Renal cortical epithelial cell (primary cell): ENCODE measurements around the gene SLC27A4. TPM values are rescaled to one million over a fixed set of nuclear protein-coding genes. Genes with fewer than 3 reads are reported as not detected.

Source experiments
- DNase-seq: peaks from one replicate; pipeline ENCODE4 v3.0.0-alpha.2; 2011; ENCODE audit warnings: low read depth
- total RNA-seq: library from RNA; depleted of rRNA; stranded (reverse); fragments of >200 nt; gene quantifications from 2 replicates; pipeline ENCODE4 v1.2.3, GENCODE V29; 2014

Gene SLC27A4
- 27.6 and 47.5 TPM in 2 replicates for total RNA-seq

DNA sequence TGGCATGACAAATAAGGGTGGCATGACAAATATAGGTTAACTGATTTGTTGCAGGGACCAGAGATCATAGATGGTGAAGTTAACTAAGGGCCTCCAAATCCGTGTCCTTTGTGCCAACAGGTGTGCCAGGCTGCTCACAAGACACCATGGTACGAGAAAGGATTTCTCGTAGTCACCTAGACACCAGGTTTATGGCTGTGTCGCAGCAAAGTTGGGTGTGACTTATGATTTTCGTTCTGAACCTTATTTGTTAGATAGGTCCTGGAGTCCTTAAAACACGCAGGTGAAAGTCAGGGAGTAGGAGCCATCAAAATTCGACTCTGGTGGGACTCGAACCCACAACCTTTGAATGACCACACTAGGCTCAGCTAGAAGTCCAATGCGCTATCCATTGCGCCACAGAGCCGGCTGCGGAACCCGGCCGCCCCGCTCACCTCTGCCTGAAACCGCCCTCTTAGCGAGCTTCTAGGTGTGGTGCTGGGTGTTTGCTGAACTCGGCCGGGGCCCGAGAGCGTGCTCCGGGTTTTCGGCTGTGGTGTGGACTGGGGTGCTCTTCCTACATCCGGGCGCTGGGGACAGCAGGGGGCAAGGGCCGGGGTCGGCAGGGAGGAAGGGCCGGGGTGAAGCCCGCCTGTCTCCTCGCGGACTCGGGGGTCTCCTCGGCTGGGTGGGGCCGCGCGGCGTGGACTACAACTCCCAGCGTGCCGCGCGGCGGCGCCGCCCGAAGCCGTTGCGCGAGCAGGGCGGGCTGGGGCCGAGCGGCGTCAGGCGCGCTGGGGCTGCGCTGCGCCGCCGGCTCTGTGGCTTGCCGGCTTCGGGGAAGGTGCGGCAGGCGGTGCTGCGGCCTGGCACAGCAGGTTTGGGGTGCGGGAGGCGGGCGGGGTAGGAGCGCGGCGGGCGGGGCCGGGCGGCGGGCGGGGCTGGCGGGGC is at the start of gene SLC27A4:
TSS of gene SLC27A4 (plus strand) at position 767 of the 930 bp plus-strand sequence. CDS start 2,606 bp downstream, outside the sequence.
- peak; percentile 58 for DNase-seq

DNA sequence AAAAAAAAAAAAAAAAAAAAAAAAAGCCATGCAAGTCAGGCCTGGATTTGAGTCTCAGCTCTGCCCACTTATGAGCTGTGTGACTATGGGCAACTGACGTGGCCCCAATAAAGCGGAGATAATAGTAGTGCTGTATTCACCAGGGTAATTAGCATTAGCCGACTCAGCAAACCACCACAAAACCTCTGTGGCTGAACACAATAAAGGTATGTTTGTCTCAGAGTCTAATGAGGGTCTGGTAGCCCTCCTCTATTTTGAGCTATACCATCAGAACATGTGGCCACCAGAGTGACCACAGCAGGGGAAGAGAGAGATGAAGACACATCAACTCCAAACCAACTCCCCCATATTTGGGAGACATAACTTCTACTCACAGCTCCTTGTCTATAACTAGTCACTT is 48.3 kb upstream of the SLC27A4 start:
- no peak for DNase-seq

DNA sequence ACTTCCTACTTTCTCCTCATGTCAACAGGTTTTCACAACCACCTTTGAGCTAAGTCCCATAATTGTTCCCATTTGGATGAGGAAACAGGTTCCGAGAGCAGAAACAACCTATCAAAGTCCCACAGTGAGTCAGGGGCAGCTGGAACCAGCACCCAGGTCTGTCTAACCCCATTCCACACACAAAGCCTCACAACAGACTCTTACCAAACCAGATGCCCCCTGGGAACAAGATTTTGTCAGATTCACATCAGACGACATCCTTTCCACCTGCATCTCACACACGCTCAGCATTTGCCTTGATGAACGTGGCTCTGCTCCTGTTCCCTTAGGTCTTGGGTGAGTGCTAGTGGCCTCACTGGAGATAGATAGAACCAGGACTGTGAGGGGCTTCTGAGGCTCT is 47.2 kb upstream of the SLC27A4 start:
- DNase-seq = no peak

DNA sequence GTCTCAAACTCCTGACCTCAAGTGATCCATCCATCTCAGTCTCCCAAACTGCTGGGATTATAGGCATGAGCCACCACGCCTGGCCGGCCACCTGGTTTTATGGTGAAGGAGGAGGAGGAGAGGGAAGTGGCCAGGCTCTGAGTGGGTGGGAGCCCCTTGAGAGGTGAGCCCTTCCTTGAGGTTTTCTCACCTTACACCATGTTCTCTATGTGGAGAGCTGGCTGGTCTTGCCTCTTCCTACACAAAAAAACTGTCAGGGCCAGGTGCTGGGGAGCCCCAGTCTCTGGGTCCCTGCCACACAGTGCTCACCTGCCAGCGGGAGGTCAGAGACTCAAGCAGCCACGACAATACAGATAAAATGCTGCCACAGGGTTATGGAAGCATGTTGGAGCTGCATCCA is 46.2 kb upstream of the SLC27A4 start:
- DNase-seq = no peak

DNA sequence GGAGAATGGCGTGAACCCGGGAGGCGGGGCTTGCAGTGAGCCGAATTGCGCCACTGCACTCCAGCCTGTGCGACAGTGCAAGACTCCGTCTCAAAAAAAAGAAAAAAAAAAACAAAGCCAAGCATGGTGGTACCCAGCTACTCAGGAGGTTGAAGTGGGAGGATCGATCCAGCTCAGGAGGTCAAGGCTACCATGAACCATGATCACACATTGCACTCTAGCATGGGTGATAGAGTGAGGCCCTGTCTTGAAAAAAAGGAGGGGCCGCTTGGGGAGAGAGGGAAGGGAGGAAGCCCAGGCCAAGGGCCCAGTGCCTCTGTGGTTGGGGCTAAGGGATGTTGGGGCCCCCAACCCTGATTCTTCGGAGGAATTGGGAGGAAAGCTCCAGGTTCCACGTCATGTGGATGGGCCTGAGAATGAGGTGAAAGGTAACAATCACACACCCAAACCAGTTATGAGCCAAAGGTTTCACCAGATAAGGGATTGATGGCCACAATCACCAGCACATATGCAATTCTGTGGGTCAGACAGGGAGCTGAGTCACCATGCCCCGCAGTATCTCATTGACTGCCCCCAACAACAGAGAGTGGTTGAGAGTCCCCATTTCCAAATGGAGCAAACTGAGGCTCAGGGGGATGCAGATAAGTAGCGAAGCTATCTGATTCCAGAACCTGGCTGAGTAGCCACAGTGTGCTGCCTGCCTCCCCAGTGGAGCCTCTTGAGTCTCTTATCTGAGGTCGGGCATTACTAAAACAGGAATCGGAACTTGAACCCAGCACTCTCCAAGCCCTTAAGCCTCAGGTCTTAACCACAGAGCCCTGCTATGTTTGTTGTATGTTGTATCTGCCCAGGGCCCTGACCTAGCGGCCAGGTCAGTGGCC is 43.7 kb upstream of the SLC27A4 start:
- DNase-seq = no peak

DNA sequence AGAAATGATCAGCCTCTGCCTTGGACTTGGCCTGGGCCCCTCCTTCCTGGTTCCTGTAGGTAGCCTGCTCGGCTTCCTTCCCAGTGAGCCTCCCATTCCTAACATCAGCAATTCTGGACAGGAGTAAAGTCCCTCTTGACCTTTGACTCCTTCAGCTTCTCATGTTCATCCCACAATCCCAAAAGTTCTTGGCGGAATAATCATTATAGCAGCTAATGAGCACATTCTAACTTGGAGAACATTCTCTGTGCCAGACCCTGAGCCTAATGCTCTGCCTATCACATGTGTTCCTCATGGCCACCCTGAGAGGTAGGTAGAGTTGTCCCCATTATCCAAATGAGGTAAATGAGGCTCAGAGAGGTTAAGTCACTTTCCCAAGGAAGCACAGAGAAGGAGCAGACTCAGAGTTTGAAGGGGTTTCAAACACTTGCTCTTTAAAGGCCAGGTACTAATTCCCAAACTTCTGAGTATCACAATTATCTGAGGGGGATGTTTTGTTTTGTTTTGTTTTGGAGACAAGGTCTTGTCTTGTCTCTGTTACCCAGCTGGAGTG is 43.0 kb upstream of the SLC27A4 start:
- no peak for DNase-seq

DNA sequence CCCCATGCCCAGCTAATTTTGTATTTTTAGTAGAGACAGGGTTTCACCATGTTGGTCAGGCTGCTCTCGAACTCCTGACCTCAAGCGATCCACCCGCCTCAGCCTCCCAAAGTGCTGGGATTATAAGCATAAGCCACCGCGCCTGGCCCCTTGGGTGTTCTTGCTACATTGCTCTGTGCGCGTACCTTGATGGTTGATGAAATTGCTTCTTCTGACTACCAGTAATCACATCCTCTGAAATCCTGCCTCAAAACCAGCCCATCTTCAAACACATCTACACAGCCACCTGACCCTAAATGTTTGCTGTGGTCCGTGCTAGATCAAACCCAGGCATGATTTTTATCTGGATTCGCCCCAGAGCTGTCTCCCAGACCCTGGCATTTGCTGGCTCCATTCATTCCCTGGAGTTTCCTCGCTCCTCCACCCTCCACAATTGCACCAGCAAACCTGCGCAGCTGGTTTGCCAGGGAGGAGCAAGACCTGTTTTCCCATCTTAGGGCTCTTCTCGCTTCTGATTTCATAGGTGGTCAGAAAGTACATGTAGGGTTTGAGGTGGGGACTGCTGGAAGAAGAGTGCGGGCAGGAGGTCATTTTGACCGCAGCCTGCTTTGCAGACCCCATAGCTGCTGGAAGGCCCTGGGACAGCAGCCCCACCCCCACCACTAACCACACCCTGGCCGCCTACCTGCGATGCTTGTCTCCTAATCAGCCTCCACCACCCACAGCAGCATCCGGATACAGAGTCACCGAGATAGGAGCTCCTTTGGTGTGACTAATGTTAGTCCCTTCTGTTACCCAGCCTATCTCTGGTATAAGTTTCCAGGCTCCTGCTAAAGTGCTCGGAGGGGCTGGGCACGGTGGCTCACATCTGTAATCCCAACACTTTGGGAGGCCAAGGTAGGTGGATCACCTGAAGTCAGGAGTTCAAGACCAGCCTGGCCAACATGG is 41.5 kb upstream of the SLC27A4 start:
- DNase-seq = no peak

DNA sequence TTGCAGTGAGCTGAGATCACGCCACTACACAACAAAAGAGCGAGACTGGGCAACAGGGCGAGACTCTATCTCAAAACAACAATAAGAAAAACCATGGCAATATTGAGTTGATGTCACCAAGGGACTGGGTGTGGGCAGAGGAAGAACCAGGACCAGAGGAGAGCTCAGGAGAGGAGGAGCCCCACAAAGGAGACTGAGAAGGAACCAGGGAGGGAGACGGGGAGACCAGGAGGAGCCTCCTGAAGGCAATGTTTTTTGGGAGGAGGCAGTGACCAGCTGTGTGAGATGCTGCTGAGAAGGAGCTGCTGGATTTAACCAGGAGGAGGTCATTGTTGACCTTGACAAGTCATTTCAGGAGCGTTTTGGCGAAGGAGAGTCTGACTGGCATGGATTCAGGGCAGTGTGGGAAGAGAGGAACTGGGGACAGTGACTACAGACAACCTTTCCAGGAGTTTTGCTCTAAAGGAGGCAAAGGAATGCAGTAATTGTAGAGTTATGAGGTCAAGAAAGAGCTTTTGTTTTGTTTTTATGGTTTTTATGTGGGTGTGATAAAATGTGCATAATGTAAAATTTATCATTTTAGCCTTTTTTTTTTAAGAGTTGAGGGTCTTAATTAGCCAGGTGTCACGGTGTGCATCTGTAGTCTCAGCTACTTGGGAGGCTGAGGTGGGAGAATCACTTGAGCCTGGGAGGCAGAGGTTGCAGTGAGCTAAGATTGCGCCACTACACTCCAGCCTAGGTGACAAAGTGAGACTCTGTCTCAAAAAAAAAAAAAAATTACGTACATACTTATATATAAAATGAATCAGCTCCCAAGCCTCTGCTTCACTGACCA is 36.0 kb upstream of the SLC27A4 start:
- no peak for DNase-seq

DNA sequence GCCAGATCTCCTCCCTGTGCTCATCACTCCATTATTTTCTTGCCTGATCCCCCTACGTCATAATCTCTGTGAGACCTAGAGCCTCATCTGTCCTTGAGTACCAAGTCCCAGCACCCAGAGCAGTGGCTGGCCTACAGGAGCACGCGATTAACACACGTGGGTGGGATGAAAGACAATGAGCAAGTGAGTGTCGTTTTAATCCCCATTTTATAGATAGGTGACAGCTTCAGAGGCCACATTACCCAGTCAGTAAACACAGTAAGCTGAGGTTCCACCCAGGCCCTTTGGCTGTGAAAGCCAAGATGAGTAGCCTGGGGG is 35.4 kb upstream of the SLC27A4 start:
- no peak for DNase-seq

DNA sequence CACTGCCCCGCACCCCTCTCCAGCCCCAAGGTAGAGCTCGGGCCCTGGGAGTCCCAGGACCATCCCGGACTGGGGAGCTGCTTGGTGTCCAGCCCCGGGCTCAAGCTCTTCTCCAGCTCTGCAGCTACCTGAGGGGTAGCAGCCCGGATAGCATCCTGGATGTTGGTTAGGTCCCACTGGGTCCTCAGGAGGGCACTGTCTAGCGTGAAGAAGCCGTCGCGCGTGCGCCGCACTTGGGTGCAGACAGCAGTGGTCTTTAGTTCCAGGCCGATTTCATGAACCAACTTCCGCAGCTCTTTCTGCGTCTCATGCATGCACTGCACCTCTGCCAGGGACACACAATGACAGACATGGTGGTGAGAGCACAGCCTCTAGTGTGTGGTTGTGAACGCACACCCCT is 30.8 kb upstream of the SLC27A4 start:
- DNase-seq = no peak

DNA sequence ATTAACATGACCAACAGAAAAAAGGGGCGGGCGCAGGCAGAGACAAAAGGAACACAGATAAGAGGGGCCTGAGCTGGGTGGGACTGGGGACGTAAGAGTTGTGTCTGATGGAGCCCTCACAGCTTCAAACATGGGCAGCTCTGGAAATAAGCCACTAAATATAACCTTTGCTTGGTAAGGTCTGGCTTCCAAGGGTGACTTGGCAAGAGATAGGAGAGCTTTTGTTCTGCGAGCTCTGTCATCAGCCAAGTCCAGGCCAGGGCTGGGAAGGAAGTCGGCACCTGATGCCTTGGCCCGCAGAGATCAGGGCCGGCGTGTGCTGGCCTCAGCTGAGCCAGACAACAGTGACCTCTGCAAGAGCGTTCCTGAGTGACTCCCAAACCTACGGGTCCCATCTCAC is 29.9 kb upstream of the SLC27A4 start:
- DNase-seq = no peak

DNA sequence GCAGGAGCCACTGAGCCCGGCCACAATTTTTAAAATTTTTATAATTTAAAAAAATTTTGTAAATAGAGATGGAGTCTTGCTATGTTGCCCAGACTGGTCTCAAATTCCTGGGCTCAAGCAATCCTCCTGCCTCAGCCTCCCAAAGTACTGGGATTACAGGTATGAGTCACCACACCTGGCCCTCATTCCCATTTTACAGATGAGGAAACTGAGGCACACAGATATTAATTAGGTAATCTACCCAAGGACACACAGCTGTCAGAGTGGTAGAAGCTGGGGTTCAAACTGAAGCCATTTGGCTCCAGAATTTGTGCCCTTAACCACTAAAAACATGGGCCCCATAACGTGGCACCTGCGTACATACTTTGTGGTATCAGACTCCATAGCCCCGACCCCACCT is 25.6 kb upstream of the SLC27A4 start:
- DNase-seq = no peak

DNA sequence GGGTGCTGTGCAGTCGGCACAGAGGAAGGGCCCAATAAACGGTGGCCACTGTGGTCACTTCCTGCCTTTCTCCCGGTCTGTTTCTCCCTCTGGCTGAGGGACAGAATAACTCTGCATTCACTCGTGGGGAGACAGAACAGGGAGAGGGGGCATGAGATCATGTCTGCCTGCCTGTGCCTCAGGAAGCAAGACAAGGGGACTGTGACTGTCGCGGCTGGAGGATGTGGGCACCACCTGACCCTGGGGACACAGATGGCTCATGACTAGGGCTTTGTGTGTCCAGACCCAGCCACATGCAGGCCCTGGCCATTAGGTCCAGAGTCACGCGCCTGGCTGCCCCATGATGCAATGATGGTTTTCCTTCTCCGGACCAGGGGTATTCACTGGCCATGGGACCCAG is 23.9 kb upstream of the SLC27A4 start:
- no peak for DNase-seq

DNA sequence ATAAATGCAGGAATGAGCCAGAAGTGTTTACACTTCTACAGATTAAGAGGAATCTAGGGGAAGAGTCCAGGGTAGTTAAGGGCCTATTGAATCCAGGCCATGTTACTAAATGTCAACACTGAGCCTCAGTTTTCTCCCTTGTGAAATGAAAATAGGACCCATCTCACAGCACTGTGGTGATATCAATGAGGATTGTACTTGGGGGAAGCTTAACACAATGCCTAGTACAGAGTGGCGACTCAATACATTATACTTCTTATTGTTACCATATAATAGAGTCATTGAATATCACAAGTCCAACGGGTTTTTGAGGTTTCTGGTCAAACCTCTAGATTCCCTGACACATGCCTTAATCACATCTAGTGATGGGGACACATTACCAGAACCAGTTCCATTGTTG is 22.7 kb upstream of the SLC27A4 start:
- no peak for DNase-seq

DNA sequence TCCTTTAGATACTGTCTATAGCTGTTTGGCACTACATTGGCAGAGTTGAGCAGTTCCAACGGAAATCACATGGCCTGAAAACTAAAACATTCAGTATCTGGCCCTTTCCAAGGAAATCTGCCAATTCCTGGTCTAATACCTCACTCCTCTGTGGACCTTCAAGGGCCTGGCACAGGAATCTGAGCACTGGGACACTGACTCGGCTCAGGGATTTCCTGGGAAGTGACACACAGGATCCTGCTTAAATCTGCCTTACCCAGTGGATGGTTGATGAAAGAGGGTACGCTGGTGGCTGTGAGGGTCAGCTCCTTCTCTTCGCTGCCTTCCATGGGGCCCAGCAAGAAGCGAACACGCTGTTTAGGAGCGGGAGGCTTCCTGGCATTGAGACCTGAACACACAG is 19.0 kb upstream of the SLC27A4 start:
- no peak for DNase-seq

DNA sequence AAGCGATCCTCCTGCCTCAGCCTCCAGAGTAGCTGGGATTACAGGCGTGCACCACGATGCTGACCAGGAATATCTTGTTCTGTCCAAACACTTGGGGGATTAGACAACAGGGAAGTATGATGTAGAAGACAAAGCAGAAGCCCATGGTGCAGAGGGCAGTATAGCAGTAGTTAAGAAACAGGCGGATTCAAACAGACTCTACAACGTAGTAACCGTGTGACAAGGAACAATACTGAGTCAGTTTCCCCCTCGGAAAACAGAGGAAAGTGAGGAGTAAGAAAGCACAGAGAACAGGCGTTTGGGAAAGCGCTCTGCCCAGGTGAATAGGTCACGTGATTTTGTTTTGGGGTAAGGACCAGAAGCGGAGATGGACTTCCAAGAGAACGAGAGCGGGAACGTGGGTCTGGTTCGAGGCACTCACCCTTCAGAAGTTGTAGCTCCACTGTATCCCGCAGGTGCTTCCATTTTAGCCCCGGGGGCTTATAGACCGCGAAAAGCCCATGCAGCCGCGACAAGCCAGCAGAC is 18.4 kb upstream of the SLC27A4 start:
- no peak for DNase-seq

DNA sequence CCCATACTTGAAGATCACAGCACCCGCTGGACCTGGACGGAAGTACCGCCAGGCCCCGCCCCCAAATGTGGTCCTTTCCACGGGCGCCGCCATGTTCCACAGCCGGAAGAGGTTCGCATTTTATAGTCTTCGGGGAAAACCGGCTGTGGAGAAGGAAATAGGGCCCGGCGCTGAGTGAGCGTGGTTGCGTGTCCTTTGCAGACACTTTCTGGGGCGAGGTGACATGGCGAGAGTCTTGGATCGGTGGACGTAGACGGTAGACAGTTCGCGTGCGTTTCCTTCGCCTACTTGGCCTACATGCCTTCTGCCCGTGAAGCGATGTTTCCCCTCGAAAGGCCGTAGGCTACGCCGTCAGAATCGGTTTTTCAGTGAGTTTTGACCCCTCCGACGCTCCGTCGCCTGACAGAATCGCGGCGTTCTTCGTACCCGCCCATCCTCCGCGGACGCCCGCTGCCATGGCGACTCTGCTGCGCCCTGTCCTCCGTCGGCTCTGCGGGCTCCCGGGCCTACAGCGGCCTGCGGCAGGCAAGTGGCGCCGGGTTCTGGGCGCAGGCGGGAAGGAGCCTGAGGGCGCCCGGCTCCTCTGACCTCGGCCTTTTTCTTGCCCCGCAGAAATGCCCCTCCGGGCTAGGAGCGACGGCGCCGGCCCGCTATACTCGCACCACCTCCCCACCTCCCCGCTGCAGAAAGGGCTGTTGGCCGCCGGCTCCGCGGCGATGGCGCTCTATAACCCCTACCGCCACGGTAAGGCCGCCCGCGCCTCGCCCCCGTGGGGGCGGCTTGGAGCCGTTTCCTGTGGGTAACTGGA is 17.7 kb upstream of the SLC27A4 start, which contains the start of the genes COQ4 and TRUB2:
TSS of gene COQ4 (plus strand) at position 436 of the 808 bp plus-strand sequence. CDS start at position 456, 20 bp downstream.
TSS of gene TRUB2 (minus strand) at position 44 of the 808 bp plus-strand sequence. CDS start at position 5, 39 bp downstream.
- DNase-seq = peak; percentile 83

DNA sequence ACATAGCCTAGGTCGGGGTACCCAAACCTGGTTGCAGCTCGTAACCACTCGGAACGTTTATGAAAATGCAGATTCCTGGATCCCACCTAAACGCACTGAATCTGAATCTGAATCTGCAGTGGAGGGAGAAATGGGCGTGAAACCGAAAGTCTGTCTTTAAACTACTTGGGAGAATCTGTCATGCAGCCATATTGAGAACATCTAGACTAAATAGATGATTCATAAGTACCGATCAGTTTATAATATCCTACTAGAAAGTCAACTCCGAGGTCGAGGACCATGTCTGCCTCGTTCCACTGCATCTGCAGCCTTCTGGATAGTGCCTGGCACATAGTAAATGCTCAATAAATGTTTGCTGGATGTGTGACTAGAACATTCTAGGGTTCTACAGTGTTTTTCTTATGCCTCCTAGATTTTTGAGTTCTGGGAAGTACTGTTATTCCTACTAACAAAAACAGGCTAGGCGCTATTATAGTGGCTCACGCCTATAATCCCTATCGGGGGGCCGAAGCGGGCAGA is 17.1 kb upstream of the SLC27A4 start:
- peak; percentile 26 for DNase-seq

DNA sequence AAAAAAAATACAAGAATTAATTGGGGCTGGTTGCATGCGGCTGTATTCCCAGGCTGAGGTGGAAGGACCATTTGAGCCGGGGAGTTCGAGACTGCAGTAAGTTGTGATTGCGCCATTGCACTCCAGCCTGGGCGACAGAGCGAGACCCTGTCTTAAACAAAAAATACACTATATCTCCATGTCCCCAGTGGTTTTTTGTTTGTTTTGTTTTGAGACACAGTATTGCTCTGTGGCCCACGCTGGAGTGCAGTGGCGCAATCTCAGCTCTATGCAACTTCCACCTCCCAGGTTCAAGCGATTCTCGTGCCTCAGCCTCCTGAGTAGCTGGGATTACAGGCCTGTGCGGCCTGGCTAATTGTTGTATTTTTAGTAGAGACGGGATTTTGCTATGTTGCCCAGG is 16.5 kb upstream of the SLC27A4 start:
- DNase-seq = no peak
